Gastrocnemius medialis (tissue), 4 donors: ENCODE results near the gene KATNB1.

Source experiments
- CTCF ChIP-seq, 5 experiments: fragments of 450-650 bp in 3 of 5; fragments of 200-600 bp in 2 of 5; sonication (generic) in 2 of 5; IDR thresholded peaks in 4 of 5; conservative IDR thresholded peaks in 1 of 5; 1 replicate in 4 of 5; 2 replicates in 1 of 5; pipeline ENCODE4 v1.5.1; 2016 to 2019; ENCODE audit warnings: antibody characterized with exemption in 5 of 5, mild to moderate bottlenecking in 3 of 5, moderate library complexity in 3 of 5
- POLR2A ChIP-seq, 2 donors: fragments of 450-650 bp; IDR thresholded peaks; one replicate each; pipeline ENCODE4 v1.6.1; 2017; ENCODE audit warnings: antibody characterized with exemption in 2 of 2, mild to moderate bottlenecking in 2 of 2, moderate library complexity in 2 of 2

- TF ChIP-seq CTCF (IDR thresholded peaks at IDR 0.05 in 4 of 5, conservative IDR thresholded peaks at IDR 0.05 in 1 of 5): no peak
- TF ChIP-seq POLR2A (IDR thresholded peaks at IDR 0.05): no peak
Measured at GRCh38 chr16:57694231-57694724, 41.3 kb upstream of the KATNB1 start.
